H1 (cell line): Measurements from ENCODE around the gene KLB.

Experiments
- BCL11A ChIP-seq, 2 experiments: IDR thresholded peaks; one replicate each; pipeline ENCODE4 v1.6.1; 2011; ENCODE audit warnings: low read depth in 2 of 2, low read length in 2 of 2, mild to moderate bottlenecking in 2 of 2
- CTCF ChIP-seq, 3 experiments: IDR thresholded peaks; 1 replicate in 2 of 3; 2 replicates in 1 of 3; pipeline versions ENCODE4 v1.5.1 to v1.6.1; 2011; ENCODE audit warnings: low read length in 3 of 3, mild to moderate bottlenecking in 3 of 3, inconsistent platforms in 2 of 3, low read depth in 1 of 3, moderate library complexity in 1 of 3; ENCODE audit not compliant: insufficient read depth in 1 of 3; ENCODE audit errors: control extremely low read depth in 1 of 3
- EZH2 ChIP-seq: fragments of 200-600 bp; sonication (generic); IDR thresholded peaks from 2 replicates; pipeline ENCODE4 v1.7.1; 2012; ENCODE audit warnings: low read depth, mild to moderate bottlenecking, moderate library complexity, low read length, inconsistent platforms; ENCODE audit not compliant: severe bottlenecking
- HDAC6 ChIP-seq: IDR thresholded peaks from one replicate; pipeline ENCODE4 v1.7.1; 2012; ENCODE audit warnings: low read depth, mild to moderate bottlenecking, inconsistent platforms, low read length, moderate library complexity
- JUND ChIP-seq: IDR thresholded peaks from 2 replicates; pipeline ENCODE4 v1.6.1; 2011; ENCODE audit warnings: mild to moderate bottlenecking, improper control_type of control experiment, low read length
- MAX ChIP-seq: IDR thresholded peaks from 2 replicates; pipeline ENCODE4 v1.6.1; 2012; ENCODE audit warnings: inconsistent platforms
- POLR2A ChIP-seq, 2 experiments: IDR thresholded peaks; 1 replicate in 1 of 2; 2 replicates in 1 of 2; pipeline ENCODE4 v1.6.1; 2011; ENCODE audit warnings: low read depth in 2 of 2, low read length in 2 of 2, mild to moderate bottlenecking in 2 of 2; ENCODE audit errors: control extremely low read depth in 1 of 2
- POLR2AphosphoS5 ChIP-seq: IDR thresholded peaks from 2 replicates; pipeline ENCODE4 v1.6.1; 2011; ENCODE audit warnings: low read depth, low read length
- RAD21 ChIP-seq, 2 experiments: IDR thresholded peaks in 1 of 2; conservative IDR thresholded peaks in 1 of 2; 2 replicates each; pipeline ENCODE4 v1.6.1; 2011; ENCODE audit warnings: low read depth in 2 of 2, low read length in 2 of 2, improper control_type of control experiment in 1 of 2, inconsistent platforms in 1 of 2, mild to moderate bottlenecking in 1 of 2, moderate library complexity in 1 of 2
- USF2 ChIP-seq: IDR thresholded peaks from 2 replicates; pipeline ENCODE4 v1.6.1; 2011; ENCODE audit warnings: low read length, improper control_type of control experiment
- YY1 ChIP-seq: IDR thresholded peaks from 2 replicates; pipeline ENCODE4 v1.6.1; 2011; ENCODE audit warnings: low read depth, mild to moderate bottlenecking, low read length

GRCh38 chr4:39470402-39470801 is 63.7 kb downstream of the KLB start:
- TF ChIP-seq POLR2AphosphoS5 (no peak), JUND (no peak), RAD21 (IDR thresholded peaks at IDR 0.05 in 1 of 2, conservative IDR thresholded peaks at IDR 0.05 in 1 of 2; ENCODE audit: low read depth in 2 of 2, low read length in 2 of 2) (no peak), CTCF (IDR thresholded peaks at IDR 0.05; ENCODE audit: control extremely low read depth in 1 of 3, insufficient read depth in 1 of 3, low read depth in 1 of 3, low read length in 3 of 3) (no peak), USF2 (no peak), MAX (no peak), EZH2 (no peak), POLR2A (IDR thresholded peaks at IDR 0.05; ENCODE audit: control extremely low read depth in 1 of 2, low read depth in 2 of 2, low read length in 2 of 2) (no peak), YY1 (no peak), HDAC6 (no peak), BCL11A (IDR thresholded peaks at IDR 0.05; ENCODE audit: low read depth in 2 of 2, low read length in 2 of 2) (no peak)
